SU-DHL-6 (cell line): Measurements from ENCODE around the gene SV2A.

ENCODE experiments used
- H2AFZ ChIP-seq: fragments of 200-600 bp; sonication (generic); 2 replicates; pipeline ENCODE4 v1.6.1; 2014; ENCODE audit warnings: low read depth, mild to moderate bottlenecking, moderate library complexity, mixed read lengths, antibody characterized with exemption, low read length; ENCODE audit not compliant: severe bottlenecking
- H3F3A ChIP-seq: fragments of 200-600 bp; shearing (Covaris generic); 2 replicates; pipeline ENCODE4 v1.6.0; 2016; ENCODE audit warnings: antibody characterized with exemption, mild to moderate bottlenecking; ENCODE audit not compliant: insufficient read depth
- H3K27ac ChIP-seq: fragments of 200-600 bp; sonication (generic); 2 replicates; pipeline ENCODE4 v1.5.1; 2016; ENCODE audit warnings: low read depth, mild to moderate bottlenecking, low read length, moderate library complexity, mixed read lengths
- H3K27me3 ChIP-seq: fragments of 200-600 bp; sonication (generic), shearing (Covaris generic); 2 replicates; pipeline ENCODE4 v1.6.0; 2014; ENCODE audit warnings: mild to moderate bottlenecking, low read length
- H3K36me3 ChIP-seq: fragments of 200-600 bp; sonication (generic); 2 replicates; pipeline ENCODE4 v1.6.1; 2014; ENCODE audit warnings: mild to moderate bottlenecking, low read length, mixed read lengths
- H3K4me2 ChIP-seq: fragments of 300-600, 200-600 bp; shearing (Covaris generic), sonication (generic); 2 replicates; pipeline ENCODE4 v1.6.0; 2014; ENCODE audit warnings: low read length, low read depth, mild to moderate bottlenecking; ENCODE audit not compliant: poor library complexity, severe bottlenecking
- H3K4me3 ChIP-seq: fragments of 200-600 bp; sonication (generic); 2 replicates; pipeline ENCODE4 v1.5.1; 2014; ENCODE audit warnings: antibody characterized with exemption, low read length, mild to moderate bottlenecking, mixed read lengths; ENCODE audit not compliant: insufficient read depth, poor library complexity, severe bottlenecking
- H3K79me2 ChIP-seq: fragments of 200-600 bp; sonication (generic); 2 replicates; pipeline ENCODE4 v1.6.1; 2014; ENCODE audit warnings: mild to moderate bottlenecking, low read length, moderate library complexity; ENCODE audit not compliant: insufficient read depth
- H3K9ac ChIP-seq: fragments of 200-600 bp; sonication (generic); 2 replicates; pipeline ENCODE4 v1.7.0; 2014; ENCODE audit warnings: mild to moderate bottlenecking, low read length
- H3K9me2 ChIP-seq: fragments of 200-600 bp; sonication (generic); replicated peaks from 2 replicates; pipeline ENCODE4 v1.6.1; 2014; ENCODE audit warnings: low read length; ENCODE audit not compliant: insufficient read depth
- H3K9me3 ChIP-seq: fragments of 200-600 bp; sonication (generic); 2 replicates; pipeline ENCODE4 v1.6.1; 2014; ENCODE audit warnings: low read length, mixed read lengths; ENCODE audit not compliant: insufficient read depth
- H4K20me1 ChIP-seq: fragments of 200-600 bp; sonication (generic); 2 replicates; pipeline ENCODE4 v1.6.1; 2014; ENCODE audit warnings: low read depth, mild to moderate bottlenecking, antibody characterized with exemption, low read length, moderate library complexity, mixed read lengths
- EZH2phosphoT487 ChIP-seq: fragments of 200-600 bp; sonication (generic), shearing (Covaris generic); conservative IDR thresholded peaks from 2 replicates; pipeline ENCODE4 v1.6.1; 2018; ENCODE audit warnings: mild to moderate bottlenecking, antibody characterized with exemption, low read length, moderate library complexity, mixed read lengths
- TF ChIP-seq, protein P1 (sequence below): fragments of 200-600 bp; sonication (generic); IDR thresholded peaks from one replicate; pipeline ENCODE4 v1.5.1; 2017; ENCODE audit warnings: antibody characterized with exemption, mild to moderate bottlenecking, low read length, moderate library complexity; ENCODE audit not compliant: insufficient read depth, poor library complexity, severe bottlenecking

Gene SV2A

DNA sequence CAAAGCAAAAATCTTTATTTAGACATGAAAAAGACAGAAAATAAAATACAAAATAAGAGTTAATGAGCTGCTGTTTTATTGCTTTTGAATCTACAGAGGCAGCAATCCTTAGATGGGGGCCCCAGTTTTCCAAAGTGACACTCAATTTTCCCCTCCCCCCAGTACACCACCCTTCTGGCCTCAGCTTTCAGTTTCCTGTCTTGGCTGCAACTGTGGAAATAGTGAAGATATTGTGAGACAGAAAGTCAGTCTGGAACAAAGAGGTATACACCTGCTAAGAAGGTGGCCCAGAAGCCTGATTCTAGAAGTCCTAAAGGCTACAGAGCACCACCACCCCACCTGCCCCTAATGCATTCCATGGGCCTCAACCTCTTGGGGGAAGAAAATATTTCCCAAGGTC lies 20.1 kb upstream of the SV2A start:
- Histone ChIP-seq H3K27me3 (no peaks in the 10 kb centered on the region), H3K9ac (no peak overlapping the region), H3K4me2 (no peak overlapping the region), H3K27ac (no peak overlapping the region), H3K9me2 (no peaks in the 10 kb centered on the region), H3K9me3 (no peaks in the 10 kb centered on the region), H3K36me3 (no peaks in the 10 kb centered on the region), H3K79me2 (no peaks in the 10 kb centered on the region), H3K4me3 (no peak overlapping the region), H3F3A (no peaks in the 10 kb centered on the region), H2AFZ (no peak overlapping the region), H4K20me1 (no peaks in the 10 kb centered on the region)
- TF ChIP-seq EZH2phosphoT487, result no peak
- TF ChIP-seq, protein P1, sequence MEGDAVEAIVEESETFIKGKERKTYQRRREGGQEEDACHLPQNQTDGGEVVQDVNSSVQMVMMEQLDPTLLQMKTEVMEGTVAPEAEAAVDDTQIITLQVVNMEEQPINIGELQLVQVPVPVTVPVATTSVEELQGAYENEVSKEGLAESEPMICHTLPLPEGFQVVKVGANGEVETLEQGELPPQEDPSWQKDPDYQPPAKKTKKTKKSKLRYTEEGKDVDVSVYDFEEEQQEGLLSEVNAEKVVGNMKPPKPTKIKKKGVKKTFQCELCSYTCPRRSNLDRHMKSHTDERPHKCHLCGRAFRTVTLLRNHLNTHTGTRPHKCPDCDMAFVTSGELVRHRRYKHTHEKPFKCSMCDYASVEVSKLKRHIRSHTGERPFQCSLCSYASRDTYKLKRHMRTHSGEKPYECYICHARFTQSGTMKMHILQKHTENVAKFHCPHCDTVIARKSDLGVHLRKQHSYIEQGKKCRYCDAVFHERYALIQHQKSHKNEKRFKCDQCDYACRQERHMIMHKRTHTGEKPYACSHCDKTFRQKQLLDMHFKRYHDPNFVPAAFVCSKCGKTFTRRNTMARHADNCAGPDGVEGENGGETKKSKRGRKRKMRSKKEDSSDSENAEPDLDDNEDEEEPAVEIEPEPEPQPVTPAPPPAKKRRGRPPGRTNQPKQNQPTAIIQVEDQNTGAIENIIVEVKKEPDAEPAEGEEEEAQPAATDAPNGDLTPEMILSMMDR, result no peak

DNA sequence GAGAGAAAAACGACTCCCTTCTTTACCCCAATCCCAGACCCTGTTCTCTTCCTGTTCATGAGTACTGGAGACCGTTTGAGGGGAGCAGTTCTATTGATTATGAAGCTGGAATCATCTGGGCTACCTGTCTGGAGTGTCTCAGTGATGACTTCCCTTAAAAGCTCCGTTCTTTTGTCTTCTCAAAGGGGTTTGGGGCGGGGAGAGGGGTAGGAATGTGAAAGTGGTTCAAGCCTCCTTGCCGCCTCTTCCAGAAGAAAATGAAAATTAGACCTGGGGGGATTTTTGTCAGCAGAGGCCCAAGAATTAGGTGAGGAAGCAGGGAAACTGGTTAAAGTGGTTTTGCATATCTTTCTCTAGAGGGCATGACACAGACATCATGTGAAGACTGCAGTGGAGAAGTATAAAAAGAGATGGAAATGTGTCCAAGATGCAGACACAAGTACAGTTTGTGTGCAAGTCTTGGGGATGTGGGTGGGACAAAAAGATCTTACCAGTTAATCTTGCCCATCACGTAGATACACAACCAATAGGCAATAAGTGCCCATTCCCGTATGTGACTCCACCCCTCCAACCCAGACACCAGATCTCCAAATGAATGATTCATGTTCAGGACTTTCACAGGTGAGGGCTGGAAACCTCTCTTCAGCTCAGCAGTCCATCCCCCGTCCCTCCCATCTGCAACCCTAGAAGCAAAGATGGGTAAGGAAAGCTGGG lies 19.5 kb upstream of the SV2A start:
- H3K9ac ChIP-seq, result no peak overlapping the region
- no peaks in the 10 kb centered on the region for H3K9me3 ChIP-seq
- no peak overlapping the region for H3K4me2 ChIP-seq
- H3K36me3 ChIP-seq, result no peaks in the 10 kb centered on the region
- no peaks in the 10 kb centered on the region for H4K20me1 ChIP-seq
- no peaks in the 10 kb centered on the region for H3K79me2 ChIP-seq
- no peaks in the 10 kb centered on the region for H3K27me3 ChIP-seq
- TF ChIP-seq EZH2phosphoT487, result no peak
- TF ChIP-seq, protein P1, result no peak
- H3K9me2 ChIP-seq, result no peaks in the 10 kb centered on the region
- H3K27ac ChIP-seq, result no peak overlapping the region
- no peak overlapping the region for H3K4me3 ChIP-seq
- H2AFZ ChIP-seq, result no peak overlapping the region
- H3F3A ChIP-seq, result no peaks in the 10 kb centered on the region

DNA sequence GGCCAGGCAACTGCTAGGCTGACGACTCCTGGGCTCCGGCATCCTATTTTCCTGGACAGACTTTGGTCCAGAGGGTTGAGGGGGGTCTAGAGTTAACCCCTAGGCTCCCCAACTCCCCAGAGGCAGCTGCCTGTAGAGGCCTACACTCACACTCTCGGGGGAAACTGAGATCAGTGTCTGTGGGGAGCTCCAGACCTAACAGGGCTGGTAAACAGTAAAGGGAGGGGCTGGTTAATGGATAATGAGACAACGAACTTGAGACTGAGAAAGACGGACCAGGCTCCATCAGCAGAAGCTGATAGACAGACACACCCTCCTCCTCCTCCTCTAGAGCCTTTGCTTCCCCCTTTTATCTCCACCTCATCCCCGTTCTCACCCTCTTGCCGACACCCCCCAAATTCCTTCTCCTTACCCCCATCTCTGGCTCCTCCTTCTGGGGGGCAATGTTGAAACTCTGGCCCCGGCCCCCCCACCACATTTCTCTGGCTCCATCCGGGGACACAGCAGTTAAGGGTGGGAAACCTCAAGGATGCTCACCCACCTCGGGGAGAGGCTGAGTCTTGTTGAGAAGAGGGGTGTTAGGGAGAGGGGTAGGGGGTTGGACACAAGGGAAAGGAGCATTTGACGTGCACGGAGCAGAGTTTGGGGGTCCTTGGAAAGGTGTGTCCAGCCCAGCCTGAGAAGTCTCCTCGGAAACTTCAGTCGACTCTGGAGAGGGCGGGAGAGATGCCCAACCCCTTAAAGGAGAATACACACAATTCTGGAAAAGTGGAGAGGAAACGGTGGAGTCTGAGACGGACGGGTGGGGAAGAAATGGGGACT lies 18.7 kb upstream of the SV2A start, which contains the start of gene MTMR11:
Gene MTMR11 (minus strand): TSS at position 710 of the 822 bp plus-strand sequence. CDS start 232 bp downstream, at position 478.
- no peak within 1 kb of the TSS for H2AFZ ChIP-seq
- H3K27me3 ChIP-seq, result no peaks in the 10 kb centered on the region
- H3K36me3 ChIP-seq, result no peaks in the 10 kb centered on the region
- H3K9me2 ChIP-seq, result no peaks in the 10 kb centered on the region
- no peak within 1 kb of the TSS for H3K27ac ChIP-seq
- H3F3A ChIP-seq, result no peaks in the 10 kb centered on the region
- no peaks in the 10 kb centered on the region for H4K20me1 ChIP-seq
- H3K4me2 ChIP-seq, result no peak within 1 kb of the TSS
- H3K9ac ChIP-seq, result no peak within 1 kb of the TSS
- no peaks in the 10 kb centered on the region for H3K9me3 ChIP-seq
- H3K79me2 ChIP-seq, result no peaks in the 10 kb centered on the region
- H3K4me3 ChIP-seq, result no peak within 1 kb of the TSS
- TF ChIP-seq, protein P1, result no peak
- no peak for TF ChIP-seq EZH2phosphoT487
